Measurements from ENCODE around the gene WDR88.
A peak's percentile ranks its signal among the peaks of the same experiment; 100 is the strongest.

The WDR88 gene

DNA sequence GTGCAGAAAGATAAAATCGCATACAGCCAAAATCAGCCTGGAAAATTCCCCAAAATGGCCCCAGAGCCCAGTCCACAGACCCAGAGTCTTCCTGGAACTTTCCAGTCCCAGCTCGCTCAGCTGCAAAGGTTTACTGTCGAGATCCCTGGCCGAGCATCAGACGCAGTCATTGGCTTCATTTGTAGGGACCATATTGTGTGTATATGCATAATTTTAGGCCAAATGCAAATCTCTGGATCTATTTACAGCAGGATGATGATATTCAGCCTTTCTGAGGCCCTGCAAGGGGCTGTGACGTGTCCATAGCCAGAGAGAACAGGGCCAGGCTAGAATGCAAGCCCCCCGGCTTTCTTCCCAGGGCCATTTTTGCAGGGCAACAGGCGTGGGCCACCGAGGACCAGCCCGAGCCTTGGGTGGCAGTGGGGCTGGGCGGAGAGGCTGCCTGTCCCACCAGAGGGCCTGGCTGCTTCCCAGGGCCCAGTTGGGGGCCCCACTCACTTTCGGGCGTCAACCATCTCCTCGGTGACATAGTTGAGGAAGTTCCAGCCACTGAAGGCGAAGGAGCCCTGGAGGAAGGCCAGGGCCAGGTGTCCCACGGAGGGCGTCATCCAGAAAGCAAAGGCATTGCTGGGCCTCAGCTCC lies 80.0 kb downstream of the WDR88 start:
- POLR2A ChIA-PET, result no interaction called here
- DNase-seq (ENCODE audit: extremely low spot score), result no peak
- TF ChIP-seq NFRKB (IDR thresholded peaks at IDR 0.05), result no peak
- no peak for TF ChIP-seq HDGF (IDR thresholded peaks at IDR 0.05; ENCODE audit: borderline replicate concordance)
- no peak for TF ChIP-seq TARDBP (IDR thresholded peaks at IDR 0.05)
- TF ChIP-seq BHLHE40 (IDR thresholded peaks at IDR 0.05; ENCODE audit: borderline replicate concordance), result no peak
- TF ChIP-seq CTBP1 (IDR thresholded peaks at IDR 0.05; ENCODE audit: borderline replicate concordance), result no peak
- no peak for TF ChIP-seq FOXA1 (IDR thresholded peaks at IDR 0.05)
- no peak for TF ChIP-seq L3MBTL2 (conservative IDR thresholded peaks at IDR 0.05)
- no peak for TF ChIP-seq LEF1 (IDR thresholded peaks at IDR 0.05; ENCODE audit: borderline replicate concordance)
- no peak for TF ChIP-seq FOXM1 (IDR thresholded peaks at IDR 0.05; ENCODE audit: borderline replicate concordance)
- no peak for TF ChIP-seq SP1 (IDR thresholded peaks at IDR 0.05)
- no peak for TF ChIP-seq ZNF384 (IDR thresholded peaks at IDR 0.05)
- TF ChIP-seq FOXK2 (IDR thresholded peaks at IDR 0.05), result no peak
- TF ChIP-seq SUZ12 (IDR thresholded peaks at IDR 0.05), result no peak
- TF ChIP-seq, protein P1, sequence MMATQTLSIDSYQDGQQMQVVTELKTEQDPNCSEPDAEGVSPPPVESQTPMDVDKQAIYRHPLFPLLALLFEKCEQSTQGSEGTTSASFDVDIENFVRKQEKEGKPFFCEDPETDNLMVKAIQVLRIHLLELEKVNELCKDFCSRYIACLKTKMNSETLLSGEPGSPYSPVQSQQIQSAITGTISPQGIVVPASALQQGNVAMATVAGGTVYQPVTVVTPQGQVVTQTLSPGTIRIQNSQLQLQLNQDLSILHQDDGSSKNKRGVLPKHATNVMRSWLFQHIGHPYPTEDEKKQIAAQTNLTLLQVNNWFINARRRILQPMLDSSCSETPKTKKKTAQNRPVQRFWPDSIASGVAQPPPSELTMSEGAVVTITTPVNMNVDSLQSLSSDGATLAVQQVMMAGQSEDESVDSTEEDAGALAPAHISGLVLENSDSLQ (IDR thresholded peaks at IDR 0.05), result no peak
- CTCF ChIA-PET, result no interaction called here

DNA sequence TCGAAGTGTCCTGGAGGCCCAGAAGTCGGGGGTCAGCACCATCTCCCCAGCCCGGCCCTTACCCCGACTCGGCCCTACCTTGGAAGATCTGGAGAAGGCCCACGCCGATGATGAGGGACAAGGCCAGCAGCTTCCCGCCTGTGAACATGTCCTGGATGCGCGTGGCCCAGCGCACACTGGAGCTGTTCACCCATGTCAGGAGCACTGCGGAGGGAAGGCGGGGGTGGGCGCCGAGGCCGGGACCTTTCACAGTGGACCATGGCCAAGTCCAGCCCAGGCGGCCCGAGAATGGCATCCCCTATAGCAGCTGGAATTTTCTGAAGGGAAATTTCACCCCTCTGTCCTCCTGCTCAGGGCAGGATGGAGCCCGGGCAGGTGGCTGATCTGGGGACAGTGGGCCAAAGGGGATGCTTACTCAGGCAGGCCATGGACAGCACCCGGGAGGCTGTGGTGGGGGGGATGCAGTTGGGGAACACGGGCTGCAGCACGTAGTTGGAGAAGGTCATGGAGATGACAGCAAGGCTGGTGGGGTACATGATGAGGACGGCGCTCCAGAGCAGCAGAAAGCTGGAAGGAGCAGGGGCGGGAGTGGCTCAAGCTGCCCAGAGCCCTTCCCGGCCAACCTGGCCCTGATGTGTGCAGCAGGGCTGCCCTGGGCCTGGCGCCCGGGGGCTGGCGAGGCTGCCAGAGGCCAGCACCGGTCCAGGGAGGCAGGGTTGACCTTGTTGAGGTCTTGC lies 80.7 kb downstream of the WDR88 start:
- ChIA-PET POLR2A (no interaction called here), CTCF (no interaction called here)
- no peak for TF ChIP-seq ELF4 (IDR thresholded peaks at IDR 0.05)
- no peak for TF ChIP-seq BHLHE40 (IDR thresholded peaks at IDR 0.05; ENCODE audit: borderline replicate concordance)
- no peak for TF ChIP-seq NFRKB (IDR thresholded peaks at IDR 0.05)
- TF ChIP-seq FOXM1 (IDR thresholded peaks at IDR 0.05; ENCODE audit: borderline replicate concordance), result no peak
- no peak for TF ChIP-seq HDGF (IDR thresholded peaks at IDR 0.05; ENCODE audit: borderline replicate concordance)
- TF ChIP-seq, protein P1 (IDR thresholded peaks at IDR 0.05), result no peak
- TF ChIP-seq CTBP1 (IDR thresholded peaks at IDR 0.05; ENCODE audit: borderline replicate concordance), result no peak
- no peak for DNase-seq (ENCODE audit: extremely low spot score)

DNA sequence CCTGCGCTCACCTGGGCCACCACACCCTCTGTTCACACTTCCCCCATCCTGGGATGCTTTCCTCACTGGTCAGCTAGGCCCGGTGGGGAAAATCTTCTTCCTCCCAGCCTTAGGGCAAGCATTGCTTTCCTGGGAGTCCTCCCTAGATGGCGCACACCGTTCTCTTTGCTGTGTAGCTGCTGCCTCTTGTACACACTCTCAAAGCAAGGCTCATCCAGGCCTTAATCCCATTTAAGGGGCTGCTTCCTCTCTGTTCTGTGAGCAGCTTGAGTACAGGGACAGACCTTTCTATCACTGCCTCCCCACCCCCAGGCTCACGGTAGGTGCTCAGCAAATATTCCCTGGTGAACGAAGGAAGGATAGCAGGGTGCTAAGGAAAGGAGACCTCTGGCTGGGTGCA lies 82.7 kb downstream of the WDR88 start:
- ChIA-PET POLR2A (no interaction called here), CTCF (no interaction called here)
- TF ChIP-seq SP1 (IDR thresholded peaks at IDR 0.05) (no peak), FOXM1 (IDR thresholded peaks at IDR 0.05; ENCODE audit: borderline replicate concordance) (no peak), HDGF (IDR thresholded peaks at IDR 0.05; ENCODE audit: borderline replicate concordance) (no peak), BHLHE40 (IDR thresholded peaks at IDR 0.05; ENCODE audit: borderline replicate concordance) (no peak), ELF4 (IDR thresholded peaks at IDR 0.05) (no peak), TARDBP (IDR thresholded peaks at IDR 0.05) (no peak)
- TF ChIP-seq, protein P1 (IDR thresholded peaks at IDR 0.05), result no peak
- DNase-seq (ENCODE audit: extremely low spot score), result peak; percentile 59

DNA sequence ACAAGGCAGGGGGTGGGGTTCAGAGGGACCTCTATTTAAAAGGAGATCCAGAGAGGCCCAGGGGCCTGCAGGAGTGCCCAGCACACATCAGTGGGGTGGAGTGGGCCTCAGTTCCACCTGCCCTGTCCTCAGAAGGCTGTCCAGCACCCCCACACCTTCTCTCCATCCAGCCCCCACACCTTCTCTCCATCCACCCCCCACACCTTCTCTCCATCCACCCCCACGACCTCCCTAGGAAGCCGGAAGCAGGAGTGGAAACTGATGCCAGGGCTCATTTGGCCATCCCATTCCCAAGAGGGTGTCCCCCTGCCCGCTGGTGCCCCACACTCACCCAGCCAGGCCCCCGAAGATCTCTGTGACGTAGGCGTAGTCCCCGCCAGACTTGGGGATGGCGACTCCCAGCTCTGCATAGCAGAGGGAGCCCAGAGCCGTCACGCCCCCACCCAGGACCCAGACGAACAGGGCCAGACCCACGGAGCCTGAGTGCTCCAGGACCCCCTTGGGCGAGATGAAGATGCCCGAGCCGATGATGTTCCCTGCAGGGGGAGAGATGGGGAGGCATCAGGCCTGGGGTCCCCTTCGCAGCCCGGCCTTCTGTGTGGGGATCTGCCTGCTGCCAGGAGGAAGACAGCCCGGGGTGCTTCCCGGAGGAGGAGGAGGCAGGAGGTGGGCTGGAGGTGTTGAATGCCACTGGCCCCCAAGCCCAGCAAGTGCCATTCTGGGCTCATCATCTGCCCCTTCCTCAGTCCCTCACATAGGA lies 83.7 kb downstream of the WDR88 start:
- ChIA-PET POLR2A (no interaction called here), CTCF (no interaction called here)
- no peak for DNase-seq (ENCODE audit: extremely low spot score)
- TF ChIP-seq ARNT (IDR thresholded peaks at IDR 0.05), result no peak
- no peak for TF ChIP-seq CTBP1 (IDR thresholded peaks at IDR 0.05; ENCODE audit: borderline replicate concordance)
- TF ChIP-seq FOXK2 (IDR thresholded peaks at IDR 0.05), result no peak
- no peak for TF ChIP-seq L3MBTL2 (conservative IDR thresholded peaks at IDR 0.05)
- TF ChIP-seq FOXA1 (IDR thresholded peaks at IDR 0.05), result no peak
- TF ChIP-seq SP1 (IDR thresholded peaks at IDR 0.05), result no peak
- no peak for TF ChIP-seq ELF4 (IDR thresholded peaks at IDR 0.05)
- no peak for TF ChIP-seq SUZ12 (IDR thresholded peaks at IDR 0.05)
- no peak for TF ChIP-seq TARDBP (IDR thresholded peaks at IDR 0.05)
- TF ChIP-seq NFRKB (IDR thresholded peaks at IDR 0.05), result no peak
- TF ChIP-seq LEF1 (IDR thresholded peaks at IDR 0.05; ENCODE audit: borderline replicate concordance), result no peak
- no peak for TF ChIP-seq BHLHE40 (IDR thresholded peaks at IDR 0.05; ENCODE audit: borderline replicate concordance)
- TF ChIP-seq, protein P1 (IDR thresholded peaks at IDR 0.05), result no peak
- no peak for TF ChIP-seq HDGF (IDR thresholded peaks at IDR 0.05; ENCODE audit: borderline replicate concordance)
- TF ChIP-seq FOXM1 (IDR thresholded peaks at IDR 0.05; ENCODE audit: borderline replicate concordance), result no peak
- TF ChIP-seq ZNF384 (IDR thresholded peaks at IDR 0.05), result no peak

DNA sequence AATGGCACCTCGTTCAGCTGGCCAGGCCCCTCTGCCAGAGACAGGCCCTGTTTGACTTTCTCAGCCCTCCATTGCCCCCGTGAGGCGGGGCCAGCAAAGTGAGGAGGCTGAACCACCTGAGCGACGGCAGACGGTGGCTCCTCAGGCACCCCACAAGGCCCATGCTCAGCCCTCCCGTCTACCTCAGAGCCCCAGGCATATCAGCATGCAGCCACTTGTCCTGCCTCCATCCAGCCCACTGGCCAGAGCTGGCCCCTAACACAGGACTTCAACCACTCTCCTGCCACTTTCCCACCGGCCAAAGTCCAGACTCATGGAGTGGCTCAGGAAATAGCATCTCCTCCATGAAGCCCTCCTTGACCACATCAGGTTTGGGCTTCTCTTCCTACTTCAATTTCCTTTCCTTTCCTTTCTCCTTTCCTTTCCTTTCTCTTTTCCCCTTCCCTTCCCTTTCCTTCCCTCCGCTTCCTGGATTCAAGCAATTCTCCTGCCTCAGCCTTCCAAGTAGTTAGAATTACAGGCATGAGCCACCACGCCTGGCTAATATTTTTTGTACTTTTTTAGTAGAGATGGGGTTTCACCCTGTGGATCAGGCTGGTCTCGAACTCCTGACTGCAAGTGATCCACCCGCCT lies 84.4 kb downstream of the WDR88 start:
- DNase-seq (ENCODE audit: extremely low spot score), result no peak
- ChIA-PET CTCF (no interaction called here), POLR2A (no interaction called here)
- TF ChIP-seq SP1 (IDR thresholded peaks at IDR 0.05) (no peak), L3MBTL2 (conservative IDR thresholded peaks at IDR 0.05) (no peak), TARDBP (IDR thresholded peaks at IDR 0.05) (no peak), FOXA1 (IDR thresholded peaks at IDR 0.05) (no peak), HDGF (IDR thresholded peaks at IDR 0.05; ENCODE audit: borderline replicate concordance) (no peak), FOXK2 (IDR thresholded peaks at IDR 0.05) (no peak), CTBP1 (IDR thresholded peaks at IDR 0.05; ENCODE audit: borderline replicate concordance) (no peak), NFRKB (IDR thresholded peaks at IDR 0.05) (no peak), ZNF384 (IDR thresholded peaks at IDR 0.05) (no peak), ARNT (IDR thresholded peaks at IDR 0.05) (no peak), FOXM1 (IDR thresholded peaks at IDR 0.05; ENCODE audit: borderline replicate concordance) (no peak), BHLHE40 (IDR thresholded peaks at IDR 0.05; ENCODE audit: borderline replicate concordance) (no peak), ELF4 (IDR thresholded peaks at IDR 0.05) (no peak), LEF1 (IDR thresholded peaks at IDR 0.05; ENCODE audit: borderline replicate concordance) (no peak)
- TF ChIP-seq, protein P1 (IDR thresholded peaks at IDR 0.05), result no peak

Measured in HEK293T (cell line).